OCI-M2 (cell line): ENCODE data around the gene DNAJB12.
A peak's percentile ranks its signal among the peaks of the same experiment; 100 is the strongest.
"Not testable (repeated sequence)": the region's sequence is repeated elsewhere in the genome, so short reads cannot be mapped to it uniquely, and the experiment has no call there.

ENCODE experiments used
- DNase-seq: peaks from one replicate; lab custom pipeline; 2025; ENCODE audit not compliant: unreplicated experiment; lab: John Stamatoyannopoulos, UW

Gene DNAJB12

DNA sequence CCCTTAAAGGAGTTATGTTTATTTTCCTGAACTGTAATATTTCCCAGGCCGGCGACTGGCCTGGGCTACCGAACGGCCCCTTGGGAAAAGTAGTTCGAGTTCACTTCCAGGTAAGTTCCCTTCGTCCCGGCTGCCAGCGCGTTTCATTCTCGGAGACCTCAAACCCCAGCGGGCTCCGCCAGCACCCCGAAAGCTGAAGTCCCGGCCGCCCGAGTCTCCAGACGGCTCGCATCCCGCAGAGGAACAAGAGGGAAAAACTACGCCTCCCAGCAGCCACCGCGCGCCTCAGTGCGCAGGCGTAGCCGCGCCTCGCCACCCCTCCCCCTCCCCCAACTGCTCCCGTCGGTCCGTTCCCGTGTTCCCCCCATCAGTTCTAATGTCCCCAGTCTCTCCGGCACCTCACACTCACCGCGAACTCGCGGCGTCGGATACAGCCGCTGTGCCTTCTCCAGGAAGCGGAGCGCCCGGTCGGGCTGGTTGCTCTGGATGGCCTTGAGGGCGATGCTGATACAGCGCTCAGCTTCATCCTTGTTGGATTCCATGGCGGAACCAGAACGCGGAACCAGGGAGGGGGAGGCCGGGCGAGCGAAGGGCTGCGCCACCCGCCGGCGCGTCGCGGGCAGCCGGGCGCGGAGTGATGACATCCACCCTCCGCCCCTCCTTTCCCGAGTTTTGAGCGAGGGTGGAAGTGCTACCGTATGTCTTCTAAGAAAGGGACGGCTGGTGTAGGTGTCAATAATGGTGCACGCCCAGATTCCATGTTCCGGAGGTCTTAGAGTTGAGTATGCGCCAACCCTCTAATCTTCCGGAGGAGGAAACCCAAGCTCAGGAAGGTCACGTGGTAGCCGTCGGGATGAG lies at the start of gene DNAJB12:
TSS of gene DNAJB12 (minus strand) at position 564 of the 858 bp plus-strand sequence. CDS start at position 542, 22 bp downstream.
- peak; percentile 59 for DNase-seq

DNA sequence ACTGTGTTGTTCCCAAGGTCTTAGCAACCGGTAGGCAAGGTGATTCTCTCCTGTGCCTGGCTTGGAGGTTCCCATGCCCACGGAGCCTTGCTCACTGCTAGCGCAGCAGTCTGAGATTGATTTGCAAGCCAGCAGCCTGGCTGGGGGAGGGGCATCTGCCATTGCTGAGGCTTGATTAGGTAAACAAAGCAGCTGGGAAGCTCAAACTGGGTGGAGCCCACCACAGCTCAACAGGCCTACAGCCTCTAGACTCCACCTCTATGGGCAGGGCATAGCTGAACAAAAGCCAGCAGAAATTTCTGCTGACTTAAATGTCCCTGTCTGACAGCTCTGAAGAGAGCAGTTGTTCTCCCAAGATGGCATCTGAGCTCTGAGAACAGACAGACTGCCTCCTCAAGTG lies 40.9 kb upstream of the DNAJB12 start:
- not testable (repeated sequence) for DNase-seq

- DNase-seq, result no peak
Measured at GRCh38 chr10:72392571-72392970, 37.9 kb upstream of the DNAJB12 start.

GRCh38 chr10:72390764-72391163 lies 36.0 kb upstream of the DNAJB12 start:
- no peak for DNase-seq

- no peak for DNase-seq
Measured at GRCh38 chr10:72389716-72390115, 35.0 kb upstream of the DNAJB12 start.

DNA sequence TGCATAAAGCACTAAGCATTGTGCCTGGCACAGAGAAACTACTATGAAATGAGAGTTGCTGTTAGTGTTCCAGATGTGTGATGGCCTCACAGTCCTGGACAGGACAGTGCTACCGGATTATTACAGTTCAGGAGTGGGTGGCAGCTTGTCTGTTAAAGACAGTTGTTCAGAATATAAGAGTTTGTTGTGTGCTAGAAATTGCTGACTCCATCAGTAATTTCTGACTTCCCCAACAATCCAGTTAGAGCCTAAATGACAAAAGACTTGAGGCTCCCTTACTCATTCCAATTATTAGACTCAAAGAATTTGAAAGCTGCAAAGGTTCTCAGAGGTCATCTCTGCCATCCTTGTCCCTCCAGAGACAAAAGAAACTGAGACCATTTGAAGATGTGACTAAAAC lies 34.3 kb upstream of the DNAJB12 start:
- no peak for DNase-seq

GRCh38 chr10:72388062-72388461 lies 33.3 kb upstream of the DNAJB12 start:
- DNase-seq, result no peak

GRCh38 chr10:72386916-72387586 lies 32.3 kb upstream of the DNAJB12 start:
- DNase-seq, result no peak

DNA sequence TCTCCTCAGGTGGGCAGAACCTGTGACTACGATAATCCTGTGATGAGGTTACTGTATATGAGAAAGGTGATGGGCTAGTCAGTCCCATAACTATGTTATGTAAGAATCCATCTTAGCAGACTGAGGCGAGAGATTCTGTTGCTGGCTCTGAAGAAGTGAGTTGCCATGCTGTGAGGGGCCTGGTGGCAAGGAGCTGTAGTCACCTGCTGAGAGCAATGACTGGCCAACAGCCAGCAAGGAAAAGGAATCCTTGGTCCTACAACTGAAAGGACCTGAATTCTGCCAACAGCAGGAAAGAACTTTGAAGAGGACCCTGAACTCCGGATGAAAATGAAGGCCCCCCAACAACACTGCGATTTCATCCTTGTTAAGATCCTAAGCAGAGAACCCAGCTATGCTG lies 31.0 kb upstream of the DNAJB12 start:
- DNase-seq, result no peak

GRCh38 chr10:72384982-72385381 lies 30.3 kb upstream of the DNAJB12 start:
- DNase-seq, result not testable (repeated sequence)

- DNase-seq, result no peak
Measured at GRCh38 chr10:72379776-72380175, 25.1 kb upstream of the DNAJB12 start.

DNA sequence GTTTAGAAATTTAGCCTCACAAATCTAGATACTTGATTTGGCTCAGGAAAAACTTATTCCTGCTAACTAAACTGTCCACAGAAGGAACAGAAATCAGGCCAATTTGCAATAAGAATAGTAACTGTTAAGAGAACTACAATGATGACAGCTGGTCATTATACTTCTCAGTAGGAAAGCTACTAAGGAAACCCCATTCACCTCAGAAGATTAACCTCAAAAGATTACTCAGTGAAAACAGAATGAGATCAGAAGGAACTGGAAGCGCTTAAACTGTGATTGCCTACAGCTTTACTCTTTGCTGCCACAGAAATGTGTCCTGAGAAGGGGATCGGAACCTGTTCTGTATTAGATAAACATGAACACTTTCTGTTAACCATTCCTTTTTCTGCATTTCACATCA lies 24.3 kb upstream of the DNAJB12 start:
- no peak for DNase-seq

GRCh38 chr10:72375585-72375984 lies 20.9 kb upstream of the DNAJB12 start:
- DNase-seq, result no peak

- DNase-seq, result no peak
Measured at GRCh38 chr10:72375173-72375572, 20.5 kb upstream of the DNAJB12 start.

DNA sequence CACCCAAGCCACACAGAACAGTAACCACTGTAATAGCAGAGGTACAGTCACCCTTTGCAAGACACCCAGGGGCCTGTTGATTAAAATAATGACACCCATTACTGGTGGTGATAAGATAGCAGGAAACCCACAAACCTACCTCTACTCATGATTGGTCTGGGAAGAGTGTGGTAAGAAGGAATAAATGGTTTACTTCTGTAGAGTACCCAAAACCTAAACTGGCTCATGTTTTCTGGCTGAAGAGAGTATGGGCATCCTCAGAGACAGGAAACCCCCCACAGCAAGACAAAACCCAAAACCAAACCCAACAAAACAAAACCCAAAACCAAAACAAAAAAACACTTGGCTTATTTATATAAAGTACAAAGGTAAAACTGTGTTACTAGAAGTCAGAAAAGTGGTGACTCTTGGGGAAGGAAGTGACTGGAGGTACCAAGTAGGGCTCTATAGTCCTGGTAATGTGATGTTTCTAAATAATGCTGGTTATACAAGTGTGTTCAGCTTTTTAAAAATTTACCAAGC lies 15.5 kb upstream of the DNAJB12 start:
- DNase-seq, result no peak

- DNase-seq, result no peak
Measured at GRCh38 chr10:72367301-72367960, 12.7 kb upstream of the DNAJB12 start.

DNA sequence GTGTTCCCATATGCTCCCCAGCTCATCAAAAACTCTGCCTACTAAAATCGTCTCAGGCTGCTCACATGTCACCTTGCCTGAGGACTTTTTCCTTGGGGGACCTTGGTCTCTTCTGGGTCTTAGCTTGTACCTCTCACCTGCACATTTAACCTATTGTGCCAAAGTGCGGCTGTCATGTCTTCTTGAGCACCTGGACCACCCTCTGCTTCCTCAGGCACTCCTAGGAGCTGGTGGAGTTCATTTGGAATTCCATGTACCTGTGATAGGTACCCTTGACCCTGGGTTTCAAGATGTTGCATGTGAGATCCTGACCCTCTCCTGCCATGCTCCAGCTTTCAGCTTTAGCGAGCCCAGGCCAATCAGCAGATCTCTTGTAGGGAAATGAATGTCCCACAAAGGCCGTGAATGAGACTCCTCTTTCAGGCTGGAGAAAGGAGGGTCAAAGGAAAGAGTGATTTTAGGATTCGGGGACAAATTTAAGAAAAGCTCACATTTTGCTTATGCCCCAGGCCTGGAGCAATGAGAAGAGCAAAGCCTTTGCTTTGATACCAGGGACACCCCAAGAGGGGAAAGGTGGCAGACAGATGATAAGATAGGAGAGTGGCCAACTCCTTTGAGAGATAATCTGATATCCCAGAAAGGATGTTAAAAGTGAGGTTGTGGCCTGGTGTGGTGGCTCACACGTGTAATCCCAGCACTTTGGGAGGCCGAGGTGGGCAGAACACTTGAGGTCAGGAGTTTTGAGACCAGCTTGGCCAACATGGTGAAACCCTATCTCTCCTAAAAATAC lies 10.6 kb upstream of the DNAJB12 start:
- no peak for DNase-seq

GRCh38 chr10:72364239-72364777 lies 9.6 kb upstream of the DNAJB12 start:
- peak; percentile 33 for DNase-seq

GRCh38 chr10:72356987-72357386 lies 2.3 kb upstream of the DNAJB12 start:
- DNase-seq, result no peak

DNA sequence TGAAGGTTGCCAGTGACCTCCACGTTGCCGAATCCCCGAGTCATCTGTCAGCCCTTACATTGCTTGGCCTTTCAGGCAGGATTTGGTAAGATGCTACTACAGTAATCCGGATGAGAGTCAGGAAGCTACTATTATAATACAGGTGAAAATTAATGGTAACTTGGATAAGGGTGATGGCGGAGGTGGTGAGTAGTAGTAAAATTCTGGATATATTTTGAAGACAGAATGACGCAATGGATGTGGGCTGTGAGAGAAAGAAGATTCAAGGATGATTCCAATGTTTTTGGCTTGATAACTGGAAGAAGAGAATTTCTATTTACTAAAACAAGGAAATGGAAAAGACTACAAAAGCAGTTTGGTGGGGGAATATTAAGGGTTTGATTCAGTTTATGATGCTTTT lies 1.4 kb upstream of the DNAJB12 start:
- no peak for DNase-seq

GRCh38 chr10:72355214-72355555 lies 466 bp upstream of the DNAJB12 start:
- no peak for DNase-seq
